ENCODE data around the gene FOXM1.
"Not testable (repeated sequence)": the region's sequence is repeated elsewhere in the genome, so short reads cannot be mapped to it uniquely, and the experiment has no call there.

The FOXM1 gene

GRCh38 chr12:2876431-2877046 is 435 bp downstream of the FOXM1 start:
- peaks cover 22% of the 10 kb centered on the region for H3K36me3 Mint-ChIP-seq (ENCODE audit: insufficient read depth)
- DNase-seq (ENCODE audit: low spot score in 2 of 2), result peak in 1 of 2 donors; percentile 16
- H3K9me3 Mint-ChIP-seq, result no peaks in the 10 kb centered on the region
- peaks cover 31% of the 10 kb centered on the region for H3K4me1 Mint-ChIP-seq
- peak; percentile 54 for ATAC-seq (replicated peaks; ENCODE audit: extremely low read depth, poor library complexity, severe bottlenecking)
- H3K27ac Mint-ChIP-seq (ENCODE audit: low read depth), result peak overlapping the region; percentile 99
- H3K27me3 Mint-ChIP-seq, result no peaks in the 10 kb centered on the region
- peak overlapping the region; percentile 97 for H3K4me3 Mint-ChIP-seq

- not testable (repeated sequence) for DNase-seq (ENCODE audit: low spot score in 2 of 2); H3K27ac Mint-ChIP-seq (ENCODE audit: low read depth); H3K4me1 Mint-ChIP-seq; ATAC-seq (replicated peaks; ENCODE audit: extremely low read depth, poor library complexity, severe bottlenecking); H3K4me3 Mint-ChIP-seq; H3K27me3 Mint-ChIP-seq; H3K9me3 Mint-ChIP-seq
- peaks cover 10% of the 10 kb centered on the region for H3K36me3 Mint-ChIP-seq (ENCODE audit: insufficient read depth)
These were observed 7.9 kb downstream of the FOXM1 start for GRCh38 chr12:2868986-2869632.

GRCh38 chr12:2864198-2864597 is 12.8 kb downstream of the FOXM1 start:
- Mint-ChIP-seq H3K36me3 (ENCODE audit: insufficient read depth) (peaks cover 12% of the 10 kb centered on the region), H3K27ac (ENCODE audit: low read depth) (no peak overlapping the region), H3K4me1 (peaks cover 4% of the 10 kb centered on the region), H3K27me3 (no peaks in the 10 kb centered on the region), H3K9me3 (no peaks in the 10 kb centered on the region), H3K4me3 (no peak overlapping the region)
- DNase-seq (ENCODE audit: low spot score in 2 of 2) (no peak), ATAC-seq (replicated peaks; ENCODE audit: extremely low read depth, poor library complexity, severe bottlenecking) (no peak)

GRCh38 chr12:2863402-2863801 is 13.6 kb downstream of the FOXM1 start:
- H3K9me3 Mint-ChIP-seq; H3K27me3 Mint-ChIP-seq; ATAC-seq (replicated peaks; ENCODE audit: extremely low read depth, poor library complexity, severe bottlenecking); DNase-seq (ENCODE audit: low spot score in 2 of 2); H3K4me1 Mint-ChIP-seq; H3K4me3 Mint-ChIP-seq; H3K27ac Mint-ChIP-seq (ENCODE audit: low read depth): not testable (repeated sequence)
- peaks cover 12% of the 10 kb centered on the region for H3K36me3 Mint-ChIP-seq (ENCODE audit: insufficient read depth)

- H3K27ac Mint-ChIP-seq (ENCODE audit: low read depth), result no peak overlapping the region
- no peaks in the 10 kb centered on the region for H3K9me3 Mint-ChIP-seq
- peaks cover 14% of the 10 kb centered on the region for H3K36me3 Mint-ChIP-seq (ENCODE audit: insufficient read depth)
These were observed 14.1 kb downstream of the FOXM1 start for GRCh38 chr12:2862876-2863275.

GRCh38 chr12:2860170-2860569 is 16.8 kb downstream of the FOXM1 start:
- no peak for ATAC-seq (replicated peaks; ENCODE audit: extremely low read depth, poor library complexity, severe bottlenecking)
- no peaks in the 10 kb centered on the region for H3K4me1 Mint-ChIP-seq
- no peak overlapping the region for H3K27ac Mint-ChIP-seq (ENCODE audit: low read depth)
- no peaks in the 10 kb centered on the region for H3K27me3 Mint-ChIP-seq
- H3K4me3 Mint-ChIP-seq, result no peak overlapping the region
- H3K9me3 Mint-ChIP-seq, result no peaks in the 10 kb centered on the region
- DNase-seq (ENCODE audit: low spot score in 2 of 2), result no peak
- peaks cover 7% of the 10 kb centered on the region for H3K36me3 Mint-ChIP-seq (ENCODE audit: insufficient read depth)

More at GRCh38 chr12:2862876-2863275, 14.1 kb downstream of the FOXM1 start:
- no peak overlapping the region for H3K4me3 Mint-ChIP-seq
- DNase-seq (ENCODE audit: low spot score in 2 of 2) (no peak), ATAC-seq (replicated peaks; ENCODE audit: extremely low read depth, poor library complexity, severe bottlenecking) (no peak)
- H3K4me1 Mint-ChIP-seq, result peaks cover 4% of the 10 kb centered on the region
- no peaks in the 10 kb centered on the region for H3K27me3 Mint-ChIP-seq

- no peaks in the 10 kb centered on the region for H3K9me3 Mint-ChIP-seq
- no peaks in the 10 kb centered on the region for H3K4me1 Mint-ChIP-seq
- H3K27ac Mint-ChIP-seq (ENCODE audit: low read depth), result no peak overlapping the region
- ATAC-seq (replicated peaks; ENCODE audit: extremely low read depth, poor library complexity, severe bottlenecking), result no peak
- H3K4me3 Mint-ChIP-seq, result no peak overlapping the region
- no peak for DNase-seq (ENCODE audit: low spot score in 2 of 2)
- no peaks in the 10 kb centered on the region for H3K27me3 Mint-ChIP-seq
- peaks cover 8% of the 10 kb centered on the region for H3K36me3 Mint-ChIP-seq (ENCODE audit: insufficient read depth)
These were observed 18.0 kb downstream of the FOXM1 start for GRCh38 chr12:2858944-2859421.

- H3K27me3 Mint-ChIP-seq, result no peaks in the 10 kb centered on the region
- no peak overlapping the region for H3K27ac Mint-ChIP-seq (ENCODE audit: low read depth)
- H3K4me1 Mint-ChIP-seq, result no peaks in the 10 kb centered on the region
- no peak for ATAC-seq (replicated peaks; ENCODE audit: extremely low read depth, poor library complexity, severe bottlenecking)
- no peaks in the 10 kb centered on the region for H3K9me3 Mint-ChIP-seq
- H3K36me3 Mint-ChIP-seq (ENCODE audit: insufficient read depth), result peaks cover 7% of the 10 kb centered on the region
- no peak for DNase-seq (ENCODE audit: low spot score in 2 of 2)
- H3K4me3 Mint-ChIP-seq, result no peak overlapping the region
These were observed 18.6 kb downstream of the FOXM1 start for GRCh38 chr12:2858334-2858733.

- Mint-ChIP-seq H3K36me3 (ENCODE audit: insufficient read depth) (peaks cover 7% of the 10 kb centered on the region), H3K27ac (ENCODE audit: low read depth) (no peak overlapping the region)
- no peak for ATAC-seq (replicated peaks; ENCODE audit: extremely low read depth, poor library complexity, severe bottlenecking)
These were observed 19.4 kb downstream of the FOXM1 start for GRCh38 chr12:2857576-2857975.

GRCh38 chr12:2857021-2857431 is 19.9 kb downstream of the FOXM1 start, which contains the start of gene TEX52:
Gene TEX52, minus strand, starts transcription at chr12:2857039. Its CDS starts 13 bp downstream, at chr12:2857026.
- Mint-ChIP-seq H3K4me1 (no peaks in the 10 kb centered on the region), H3K36me3 (ENCODE audit: insufficient read depth) (peaks cover 5% of the 10 kb centered on the region), H3K9me3 (no peaks in the 10 kb centered on the region), H3K27ac (ENCODE audit: low read depth) (no peak within 1 kb of the TSS), H3K27me3 (no peaks in the 10 kb centered on the region), H3K4me3 (no peak within 1 kb of the TSS)
- DNase-seq (ENCODE audit: low spot score in 2 of 2) (no peak), ATAC-seq (replicated peaks; ENCODE audit: extremely low read depth, poor library complexity, severe bottlenecking) (no peak)

More at GRCh38 chr12:2857576-2857975, 19.4 kb downstream of the FOXM1 start:
- no peaks in the 10 kb centered on the region for H3K4me1 Mint-ChIP-seq
- no peaks in the 10 kb centered on the region for H3K27me3 Mint-ChIP-seq
- H3K9me3 Mint-ChIP-seq, result no peaks in the 10 kb centered on the region
- no peak for DNase-seq (ENCODE audit: low spot score in 2 of 2)
- no peak overlapping the region for H3K4me3 Mint-ChIP-seq

- ATAC-seq (replicated peaks; ENCODE audit: extremely low read depth, poor library complexity, severe bottlenecking), result no peak
- DNase-seq (ENCODE audit: low spot score in 2 of 2), result no peak
- H3K4me1 Mint-ChIP-seq, result no peaks in the 10 kb centered on the region
- H3K36me3 Mint-ChIP-seq (ENCODE audit: insufficient read depth), result peaks cover 8% of the 10 kb centered on the region
- H3K27ac Mint-ChIP-seq (ENCODE audit: low read depth), result no peak overlapping the region
- no peaks in the 10 kb centered on the region for H3K9me3 Mint-ChIP-seq
- no peaks in the 10 kb centered on the region for H3K27me3 Mint-ChIP-seq
- H3K4me3 Mint-ChIP-seq, result no peak overlapping the region
These were observed 20.9 kb downstream of the FOXM1 start for GRCh38 chr12:2856051-2856450.

GRCh38 chr12:2855546-2855945 is 21.4 kb downstream of the FOXM1 start:
- Mint-ChIP-seq H3K9me3 (no peaks in the 10 kb centered on the region), H3K27ac (ENCODE audit: low read depth) (no peak overlapping the region), H3K4me3 (no peak overlapping the region), H3K27me3 (no peaks in the 10 kb centered on the region), H3K4me1 (no peaks in the 10 kb centered on the region), H3K36me3 (ENCODE audit: insufficient read depth) (peaks cover 8% of the 10 kb centered on the region)
- DNase-seq (ENCODE audit: low spot score in 2 of 2) (no peak), ATAC-seq (replicated peaks; ENCODE audit: extremely low read depth, poor library complexity, severe bottlenecking) (no peak)
